ENCODE results near the gene TNFAIP8L2.
"Not testable (repeated sequence)": the region's sequence is repeated elsewhere in the genome, so short reads cannot be mapped to it uniquely, and the experiment has no call there.

Gene TNFAIP8L2

DNA sequence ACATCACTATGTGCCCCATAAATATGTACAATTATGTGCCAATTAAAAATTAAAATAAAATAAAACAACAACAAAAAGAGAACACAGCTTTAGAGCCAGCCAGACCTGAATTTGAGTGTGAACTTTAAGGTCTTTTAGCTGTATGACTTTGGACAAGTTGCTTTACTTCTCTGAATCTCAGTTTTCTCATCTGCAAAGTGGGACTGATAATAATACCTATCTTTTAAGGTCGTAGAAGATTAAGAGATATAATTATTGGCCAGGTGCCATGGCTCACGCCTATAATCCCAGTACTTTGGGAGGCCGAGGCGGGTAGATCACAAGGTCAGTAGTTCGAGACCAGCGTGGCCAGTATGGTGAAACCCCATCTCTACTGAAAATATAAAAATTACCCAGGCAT lies 36.9 kb downstream of the TNFAIP8L2 start:
- no peak for DNase-seq

DNA sequence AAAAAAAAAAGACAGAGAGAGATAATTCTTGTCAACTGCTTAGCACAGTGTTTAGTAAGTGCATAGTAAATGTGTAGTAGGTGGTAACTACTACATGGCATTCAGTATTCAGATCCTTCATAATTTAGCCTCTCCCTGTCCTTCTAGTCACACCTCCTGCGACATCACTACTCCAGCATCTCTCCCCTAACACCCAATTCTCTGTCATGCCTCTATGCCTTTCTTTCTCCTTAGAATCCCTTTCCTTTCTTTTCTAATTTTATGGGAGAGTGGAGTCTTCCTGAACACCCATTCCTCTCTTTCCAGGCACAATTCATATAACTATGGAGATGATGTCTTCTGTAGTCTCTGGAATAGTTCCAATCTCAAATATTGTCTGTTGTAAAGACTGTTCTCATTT lies 37.4 kb downstream of the TNFAIP8L2 start:
- no peak for DNase-seq

DNA sequence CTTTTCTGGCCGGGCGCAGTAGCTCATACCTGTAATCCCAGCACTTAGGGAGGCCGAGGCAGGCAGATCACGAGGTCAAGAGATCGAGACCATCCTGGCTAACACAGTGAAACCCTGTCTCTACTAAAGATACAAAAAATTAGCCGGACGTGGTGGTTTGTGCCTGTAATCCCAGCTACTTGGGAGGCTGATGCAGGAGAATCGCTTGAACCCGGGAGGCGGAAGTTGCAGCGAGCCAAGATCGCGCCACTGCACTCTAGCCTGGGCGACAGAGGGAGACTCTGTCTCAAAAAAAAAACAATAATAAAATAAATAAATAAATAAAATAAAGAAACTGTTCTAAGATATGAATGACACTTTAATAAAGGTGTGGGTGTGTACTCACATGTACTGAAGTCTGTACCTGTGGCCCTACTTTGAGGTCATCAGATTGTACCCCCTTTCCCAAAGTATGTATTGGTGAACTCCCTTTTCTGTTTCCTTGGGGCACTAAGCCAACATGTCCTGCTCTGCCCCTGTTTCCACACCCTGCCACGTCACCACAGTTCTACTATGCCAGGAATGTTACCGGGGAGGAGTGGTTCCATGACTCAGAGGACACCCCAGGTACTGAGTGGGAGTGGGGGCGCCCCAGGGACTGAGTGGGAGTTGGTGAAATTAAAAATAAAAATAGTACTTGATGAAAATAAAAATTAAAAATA lies 38.6 kb downstream of the TNFAIP8L2 start:
- not testable (repeated sequence) for DNase-seq

DNA sequence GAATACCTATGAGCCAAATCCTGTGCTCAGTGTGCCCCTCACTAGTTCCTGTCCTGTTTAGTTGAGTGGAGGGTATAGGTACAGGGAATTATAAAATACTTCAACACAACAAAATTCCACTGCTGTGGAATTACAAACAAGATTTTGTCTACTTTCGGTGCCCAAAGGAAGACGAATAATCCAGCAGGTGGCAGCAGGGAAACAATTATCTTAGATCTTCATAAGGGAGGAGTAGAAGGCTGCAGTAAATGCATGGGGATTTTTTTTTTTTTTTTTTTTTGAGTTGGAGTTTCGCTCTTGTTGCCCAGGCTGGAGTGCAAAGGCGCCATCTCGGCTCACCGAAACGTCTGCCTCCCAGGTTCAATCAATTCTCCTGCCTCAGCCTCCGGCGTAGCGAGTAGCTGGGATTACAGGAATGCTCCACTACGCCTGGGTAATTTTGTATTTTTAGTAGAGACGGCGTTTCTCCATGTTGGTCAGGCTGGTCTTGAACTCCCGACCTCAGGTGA lies 39.9 kb downstream of the TNFAIP8L2 start:
- peak; percentile 78 for DNase-seq

DNA sequence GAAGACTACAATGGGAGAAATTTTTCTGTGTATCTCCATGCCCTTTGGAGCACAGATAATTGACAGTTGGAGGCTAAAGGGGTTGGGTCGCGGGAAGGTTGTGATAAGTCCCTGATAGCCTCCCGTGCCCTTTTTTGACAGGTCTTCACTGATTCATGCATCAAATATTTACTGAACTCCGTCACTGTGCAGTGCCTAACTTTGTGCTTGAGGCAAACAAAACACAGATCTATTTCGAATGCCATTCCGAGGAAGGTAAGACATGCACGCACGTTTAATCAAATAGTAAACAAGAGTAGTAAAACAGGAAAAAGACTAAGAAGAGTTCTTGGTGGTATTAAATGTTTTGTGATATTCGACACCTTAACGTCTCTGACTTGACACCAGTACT lies 41.4 kb downstream of the TNFAIP8L2 start:
- DNase-seq: no peak

DNA sequence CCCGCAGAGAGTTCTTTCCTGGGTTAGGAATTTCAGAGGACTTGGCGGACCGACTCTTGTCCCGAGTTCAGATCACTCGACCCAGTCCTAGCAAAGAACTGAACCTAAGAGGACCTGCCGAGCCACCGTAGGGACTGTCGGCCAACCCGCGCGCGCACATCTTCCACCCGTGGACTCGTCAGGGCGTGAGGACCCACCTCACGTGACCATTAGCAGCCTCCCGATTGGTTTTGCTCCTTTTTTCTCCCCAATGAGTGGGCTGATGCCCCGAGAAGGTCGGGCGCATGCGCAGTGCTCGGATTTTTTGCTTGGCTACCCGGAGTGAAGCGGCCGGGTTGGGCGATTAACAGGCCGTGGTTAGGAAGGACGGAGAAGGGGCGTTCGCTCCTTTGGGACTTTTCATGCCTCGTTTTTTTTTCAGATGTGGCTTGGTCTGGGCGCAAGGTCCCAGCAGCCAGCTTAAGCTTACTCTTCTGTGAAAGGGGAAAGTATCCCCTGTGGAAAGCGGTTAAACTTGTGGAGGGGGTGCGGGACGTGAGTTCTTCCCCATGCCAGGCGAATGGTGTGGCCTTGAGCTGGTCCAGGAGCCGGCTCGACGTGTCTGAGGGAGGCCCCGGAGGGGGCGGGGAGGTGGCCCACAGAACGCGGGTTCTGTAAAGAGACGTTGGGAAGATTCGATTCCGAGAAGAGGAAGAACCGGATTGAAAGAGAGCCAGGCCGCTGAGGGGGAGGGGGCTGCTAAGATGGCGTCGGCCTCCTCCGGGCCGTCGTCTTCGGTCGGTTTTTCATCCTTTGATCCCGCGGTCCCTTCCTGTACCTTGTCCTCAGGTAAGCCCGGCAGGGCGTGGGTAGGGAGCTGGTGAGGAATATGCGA lies 42.0 kb downstream of the TNFAIP8L2 start, which contains the start of gene PIP5K1A:
Gene PIP5K1A, plus strand, starts transcription at position 299 of the 874 bp plus-strand sequence. Its CDS starts 445 bp downstream, at position 744.
- peak; percentile 95 for DNase-seq

DNA sequence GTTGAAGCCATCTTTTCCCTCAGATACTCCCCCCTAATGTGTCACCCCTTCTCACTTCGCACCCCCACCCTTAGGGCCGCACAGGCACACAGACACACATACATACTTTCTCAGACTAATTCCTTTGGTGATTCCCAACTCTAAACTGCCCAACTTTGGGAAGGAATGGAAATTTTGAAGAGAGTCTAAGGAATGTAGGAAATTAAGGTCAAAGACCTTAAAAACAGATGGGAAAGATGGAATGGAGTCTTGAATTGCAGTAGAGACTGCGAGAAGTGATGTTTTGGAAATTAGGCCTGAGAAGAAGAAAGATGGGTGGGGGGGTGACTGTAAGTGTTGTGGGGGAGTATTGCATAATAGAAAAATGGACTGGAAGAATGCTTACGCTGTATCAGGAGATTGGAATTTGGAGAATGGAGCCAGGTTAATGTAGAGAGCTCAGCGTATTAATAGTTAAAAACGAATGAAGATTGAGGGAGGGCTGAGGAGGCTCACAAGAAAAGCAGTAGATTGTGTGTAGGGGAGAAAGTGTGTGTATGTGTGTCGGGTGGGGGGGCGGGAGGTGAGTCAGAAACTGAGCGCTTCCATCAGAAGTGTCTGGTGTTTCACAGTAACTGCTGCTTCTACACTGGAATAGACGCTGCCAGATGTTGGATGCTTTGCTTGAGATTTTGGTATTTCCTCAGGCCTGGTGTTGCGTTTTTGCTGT lies 43.6 kb downstream of the TNFAIP8L2 start:
- no peak for DNase-seq

DNA sequence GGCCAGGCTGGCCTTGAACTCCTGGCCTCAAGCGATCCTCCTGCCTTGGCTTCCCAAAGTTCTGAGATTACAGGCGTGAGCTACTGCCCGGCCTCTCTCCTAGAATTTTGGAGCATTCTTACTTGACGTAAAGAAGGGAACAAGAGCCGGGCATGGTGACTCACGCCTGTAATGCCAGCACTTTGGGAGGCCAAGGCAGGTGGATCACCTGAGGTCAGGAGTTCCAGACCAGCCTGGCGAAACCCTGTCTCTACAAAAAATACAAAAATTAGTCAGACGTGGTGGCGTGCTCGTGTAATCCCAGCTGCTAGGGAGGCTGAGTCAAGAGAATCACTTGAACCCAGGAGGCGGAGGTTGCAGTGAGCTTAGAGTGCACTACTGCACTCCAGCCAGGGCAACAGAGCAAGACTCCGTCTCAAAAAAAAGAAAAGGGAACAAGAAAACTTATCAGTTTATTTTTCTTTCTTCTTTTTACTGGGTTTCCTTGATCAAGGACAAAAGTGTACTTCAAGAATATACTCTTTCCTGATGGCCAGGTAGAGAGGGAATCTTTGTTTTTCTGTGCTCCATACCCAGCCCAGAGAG lies 49.0 kb downstream of the TNFAIP8L2 start:
- DNase-seq: not testable (repeated sequence)
